ENCODE data around the gene SH2D3C.

The SH2D3C gene

GRCh38 chr9:127731938-127732337 is 46.5 kb downstream of the SH2D3C start:
- H3K27me3 ChIP-seq (ENCODE audit: insufficient read depth, low read depth), result no peaks in the 10 kb centered on the region
- H3K4me1 ChIP-seq (ENCODE audit: low read depth, poor library complexity, severe bottlenecking), result peaks cover 19% of the 10 kb centered on the region
- no peak overlapping the region for H3K4me2 ChIP-seq
- H4K20me1 ChIP-seq (ENCODE audit: insufficient read depth), result no peaks in the 10 kb centered on the region
- H3K27ac ChIP-seq, result no peak overlapping the region
- no peaks in the 10 kb centered on the region for H3K79me2 ChIP-seq (ENCODE audit: insufficient read depth, low read depth)
- no peak for TF ChIP-seq CTCF (conservative IDR thresholded peaks at IDR 0.05; ENCODE audit: low read depth, low read length)
- H3K36me3 ChIP-seq (ENCODE audit: insufficient read depth), result no peaks in the 10 kb centered on the region
- H3K4me3 ChIP-seq (IDR thresholded peaks at IDR 0.05; ENCODE audit: insufficient read depth, low read depth, low read length), result no peak overlapping the region
- H3K9ac ChIP-seq, result no peak overlapping the region
- no peak overlapping the region for H2AFZ ChIP-seq (ENCODE audit: low read depth)

- TF ChIP-seq CTCF (conservative IDR thresholded peaks at IDR 0.05; ENCODE audit: low read depth, low read length), result no peak
- no peak overlapping the region for H3K4me3 ChIP-seq (IDR thresholded peaks at IDR 0.05; ENCODE audit: insufficient read depth, low read depth, low read length)
- no peaks in the 10 kb centered on the region for H3K79me2 ChIP-seq (ENCODE audit: insufficient read depth, low read depth)
- no peak overlapping the region for H3K27ac ChIP-seq
- no peaks in the 10 kb centered on the region for H4K20me1 ChIP-seq (ENCODE audit: insufficient read depth)
- H3K4me1 ChIP-seq (ENCODE audit: low read depth, poor library complexity, severe bottlenecking), result peaks cover 14% of the 10 kb centered on the region
- H3K36me3 ChIP-seq (ENCODE audit: insufficient read depth), result no peaks in the 10 kb centered on the region
- H3K4me2 ChIP-seq, result no peak overlapping the region
- H2AFZ ChIP-seq (ENCODE audit: low read depth), result no peak overlapping the region
- no peak overlapping the region for H3K9ac ChIP-seq
- no peaks in the 10 kb centered on the region for H3K27me3 ChIP-seq (ENCODE audit: insufficient read depth, low read depth)
Measured at GRCh38 chr9:127730799-127731410, 47.6 kb downstream of the SH2D3C start.

- H3K27me3 ChIP-seq (ENCODE audit: insufficient read depth, low read depth), result no peaks in the 10 kb centered on the region
- H3K79me2 ChIP-seq (ENCODE audit: insufficient read depth, low read depth), result no peaks in the 10 kb centered on the region
- H3K9ac ChIP-seq, result no peak overlapping the region
- TF ChIP-seq CTCF (conservative IDR thresholded peaks at IDR 0.05; ENCODE audit: low read depth, low read length), result no peak
- no peak overlapping the region for H3K27ac ChIP-seq
- H3K36me3 ChIP-seq (ENCODE audit: insufficient read depth), result no peaks in the 10 kb centered on the region
- no peaks in the 10 kb centered on the region for H4K20me1 ChIP-seq (ENCODE audit: insufficient read depth)
- H3K4me1 ChIP-seq (ENCODE audit: low read depth, poor library complexity, severe bottlenecking), result peaks cover 9% of the 10 kb centered on the region
- H2AFZ ChIP-seq (ENCODE audit: low read depth), result no peak overlapping the region
- no peak overlapping the region for H3K4me2 ChIP-seq
- H3K4me3 ChIP-seq (IDR thresholded peaks at IDR 0.05; ENCODE audit: insufficient read depth, low read depth, low read length), result no peak overlapping the region
Measured at GRCh38 chr9:127730262-127730661, 48.2 kb downstream of the SH2D3C start.

GRCh38 chr9:127729522-127730256 is 48.8 kb downstream of the SH2D3C start:
- Histone ChIP-seq H3K36me3 (ENCODE audit: insufficient read depth) (no peaks in the 10 kb centered on the region), H3K27ac (no peak overlapping the region), H3K4me3 (IDR thresholded peaks at IDR 0.05; ENCODE audit: insufficient read depth, low read depth, low read length) (no peak overlapping the region), H2AFZ (ENCODE audit: low read depth) (no peak overlapping the region), H3K4me2 (no peak overlapping the region), H3K27me3 (ENCODE audit: insufficient read depth, low read depth) (no peaks in the 10 kb centered on the region), H3K9ac (no peak overlapping the region), H4K20me1 (ENCODE audit: insufficient read depth) (no peaks in the 10 kb centered on the region), H3K4me1 (ENCODE audit: low read depth, poor library complexity, severe bottlenecking) (peaks cover 9% of the 10 kb centered on the region), H3K79me2 (ENCODE audit: insufficient read depth, low read depth) (no peaks in the 10 kb centered on the region)
- no peak for TF ChIP-seq CTCF (conservative IDR thresholded peaks at IDR 0.05; ENCODE audit: low read depth, low read length)
